Osteocyte (in vitro differentiated cells): Measurements from ENCODE around the gene LMLN. TPM values are rescaled to one million over a fixed set of nuclear protein-coding genes. Genes with fewer than 3 reads are reported as not detected.
A peak's percentile ranks its signal among the peaks of the same experiment; 100 is the strongest.
"Not testable (repeated sequence)": the region's sequence is repeated elsewhere in the genome, so short reads cannot be mapped to it uniquely, and the experiment has no call there.

Experiments
- DNase-seq: peaks from one replicate; pipeline ENCODE4 v3.0.0; 2021; ENCODE audit warnings: mixed read lengths; ENCODE audit not compliant: unreplicated experiment; ENCODE audit errors: extremely low spot score
- H3K27ac Mint-ChIP-seq: one replicate; pipeline ENCODE4 v1.8.0; 2021; ENCODE audit warnings: mild to moderate bottlenecking, mixed read lengths; ENCODE audit not compliant: unreplicated experiment
- H3K27me3 Mint-ChIP-seq: one replicate; pipeline ENCODE4 v1.8.0; 2021; ENCODE audit warnings: mixed read lengths; ENCODE audit not compliant: unreplicated experiment
- H3K36me3 Mint-ChIP-seq: one replicate; pipeline ENCODE4 v1.8.0; 2021; ENCODE audit warnings: mixed read lengths; ENCODE audit not compliant: unreplicated experiment
- H3K4me1 Mint-ChIP-seq: one replicate; pipeline ENCODE4 v1.8.0; 2021; ENCODE audit warnings: mixed read lengths; ENCODE audit not compliant: unreplicated experiment
- H3K4me3 Mint-ChIP-seq: one replicate; pipeline ENCODE4 v1.8.0; 2021; ENCODE audit warnings: mild to moderate bottlenecking, moderate library complexity, mixed read lengths; ENCODE audit not compliant: unreplicated experiment
- H3K9me3 Mint-ChIP-seq: one replicate; pipeline ENCODE4 v1.8.0; 2021; ENCODE audit warnings: mixed read lengths; ENCODE audit not compliant: unreplicated experiment
- CTCF ChIP-seq: fragments of 200-600 bp; sonication (generic); IDR thresholded peaks from 2 replicates; pipeline ENCODE4 v1.5.0; 2021; ENCODE audit warnings: antibody characterized with exemption, mild to moderate bottlenecking, moderate library complexity
- total RNA-seq: library from RNA; stranded (reverse); gene quantifications from 2 replicates; pipeline ENCODE4 v1.2.1, GENCODE V29; 2021

Gene LMLN
- total RNA-seq, 1 donor from 2014 or later: 5.7 TPM

- peak overlapping the region; percentile 9 for H3K27ac Mint-ChIP-seq
Measured at GRCh38 chr3:197958346-197958745, 1.7 kb upstream of the LMLN start.

GRCh38 chr3:197958848-197959247, 1.2 kb upstream of the LMLN start:
- not testable (repeated sequence) for H3K27me3 Mint-ChIP-seq, H3K4me3 Mint-ChIP-seq, H3K9me3 Mint-ChIP-seq, DNase-seq
- H3K36me3 Mint-ChIP-seq: peaks cover 26% of the 10 kb centered on the region
- H3K27ac Mint-ChIP-seq: peak overlapping the region; percentile 9
- H3K4me1 Mint-ChIP-seq: peaks cover 39% of the 10 kb centered on the region

More at GRCh38 chr3:197958346-197958745, 1.7 kb upstream of the LMLN start:
- DNase-seq: no peak
- Mint-ChIP-seq H3K4me1 (peaks cover 42% of the 10 kb centered on the region), H3K9me3 (no peaks in the 10 kb centered on the region), H3K4me3 (no peak overlapping the region), H3K36me3 (peaks cover 30% of the 10 kb centered on the region), H3K27me3 (no peaks in the 10 kb centered on the region)
- TF ChIP-seq CTCF: no peak

- no peak for TF ChIP-seq CTCF
- H3K36me3 Mint-ChIP-seq: peaks cover 21% of the 10 kb centered on the region
- peak overlapping the region; percentile 89 for H3K27ac Mint-ChIP-seq
- H3K4me3 Mint-ChIP-seq: peak overlapping the region; percentile 89
- no peaks in the 10 kb centered on the region for H3K27me3 Mint-ChIP-seq
- no peaks in the 10 kb centered on the region for H3K9me3 Mint-ChIP-seq
- no peak for DNase-seq
- H3K4me1 Mint-ChIP-seq: peaks cover 36% of the 10 kb centered on the region
Measured at GRCh38 chr3:197959500-197959890, 522 bp upstream of the LMLN start.

GRCh38 chr3:197960694-197961581, 921 bp downstream of the LMLN start:
- Mint-ChIP-seq H3K27ac (peak overlapping the region; percentile 89), H3K4me3 (peak overlapping the region; percentile 89), H3K36me3 (peaks cover 9% of the 10 kb centered on the region), H3K9me3 (no peaks in the 10 kb centered on the region), H3K4me1 (peaks cover 36% of the 10 kb centered on the region), H3K27me3 (no peaks in the 10 kb centered on the region)
- no peak for TF ChIP-seq CTCF
- DNase-seq: no peak

- H3K4me1 Mint-ChIP-seq: peaks cover 36% of the 10 kb centered on the region
- H3K4me3 Mint-ChIP-seq: no peak overlapping the region
- DNase-seq: no peak
- H3K27me3 Mint-ChIP-seq: no peaks in the 10 kb centered on the region
- H3K27ac Mint-ChIP-seq: no peak overlapping the region
- no peak for TF ChIP-seq CTCF
- H3K9me3 Mint-ChIP-seq: peaks cover 4% of the 10 kb centered on the region
- peaks cover 3% of the 10 kb centered on the region for H3K36me3 Mint-ChIP-seq
Measured at GRCh38 chr3:197961582-197961945, 1.5 kb downstream of the LMLN start.
